CD4-positive, alpha-beta T cell (primary cell): ENCODE data around the gene CCDC50. TPM values are rescaled to one million over a fixed set of nuclear protein-coding genes. Genes with fewer than 3 reads are reported as not detected.

Source experiments
- ATAC-seq: fragments of 200-7000 bp; cut with Tn5 transposase; one replicate; pipeline ENCODE4 v1.10.0; 2022; ENCODE audit warnings: mild to moderate bottlenecking; ENCODE audit not compliant: poor library complexity
- CTCF ChIA-PET: fragments of 350-600 bp; sonication (Branson Sonifier 250); formaldehyde crosslinking; loops from one replicate; lab custom pipeline; 2021; ENCODE audit warnings: antibody characterized with exemption, inconsistent platforms; lab: Charles Lee
- POLR2A ChIA-PET: fragments of 350-600 bp; sonication (Branson Sonifier 250); formaldehyde crosslinking; loops from one replicate; lab custom pipeline; 2021; ENCODE audit warnings: antibody characterized with exemption, inconsistent platforms; lab: Charles Lee
- DNase-seq, 14 experiments: peaks; one replicate each; pipeline ENCODE4 v3.0.0-alpha.2; 2013 to 2020; ENCODE audit warnings: mixed read lengths in 2 of 14
- H3K27ac ChIP-seq, 2 donors: one replicate each; pipeline versions ENCODE4 v1.5.1 to v1.7.0; 2013; ENCODE audit warnings: low read length in 2 of 2, low read depth in 1 of 2, mild to moderate bottlenecking in 1 of 2
- H3K27me3 ChIP-seq, 2 experiments: 1 replicate in 1 of 2; 2 replicates in 1 of 2; pipeline versions ENCODE4 v1.6.1 to v1.7.0; 2013; ENCODE audit warnings: low read length in 2 of 2, control low read depth in 1 of 2, mild to moderate bottlenecking in 1 of 2, moderate library complexity in 1 of 2; ENCODE audit not compliant: insufficient read depth in 2 of 2, control insufficient read depth in 1 of 2
- H3K36me3 ChIP-seq: one replicate; pipeline ENCODE4 v1.6.1; 2013; ENCODE audit warnings: low read length, control low read depth; ENCODE audit not compliant: insufficient read depth
- H3K4me1 ChIP-seq: one replicate; pipeline ENCODE4 v1.6.1; 2013; ENCODE audit warnings: low read length, control low read depth; ENCODE audit not compliant: insufficient read depth
- H3K4me3 ChIP-seq: one replicate; pipeline ENCODE4 v1.5.1; 2013; ENCODE audit warnings: mild to moderate bottlenecking, low read length, moderate library complexity
- H3K9me3 ChIP-seq, 2 experiments: 1 replicate in 1 of 2; 2 replicates in 1 of 2; pipeline versions ENCODE4 v1.6.1 to v1.7.0; 2013; ENCODE audit warnings: low read length in 2 of 2, mild to moderate bottlenecking in 2 of 2, control low read depth in 1 of 2, moderate library complexity in 1 of 2; ENCODE audit not compliant: control insufficient read depth in 1 of 2, insufficient read depth in 1 of 2
- H3K27ac Mint-ChIP-seq: one replicate; pipeline ENCODE4 v1.8.0; 2020; ENCODE audit warnings: mixed read lengths
- H3K27me3 Mint-ChIP-seq: one replicate; pipeline ENCODE4 v1.8.0; 2021; ENCODE audit warnings: mixed read lengths
- H3K36me3 Mint-ChIP-seq: one replicate; pipeline ENCODE4 v1.8.0; 2021; ENCODE audit warnings: low read depth, mixed read lengths
- H3K4me1 Mint-ChIP-seq: one replicate; pipeline ENCODE4 v1.8.0; 2021; ENCODE audit warnings: low read depth, mixed read lengths
- H3K4me3 Mint-ChIP-seq: one replicate; pipeline ENCODE4 v1.8.0; 2020; ENCODE audit warnings: mild to moderate bottlenecking, mixed read lengths
- H3K9me3 Mint-ChIP-seq: one replicate; pipeline ENCODE4 v1.8.0; 2020; ENCODE audit warnings: mixed read lengths
- intact Hi-C, 2 experiments: fragments of 100-400 bp; cut with DNase I in 1 of 2; cut with micrococcal nuclease in 1 of 2; formaldehyde crosslinking; loops; one replicate each; pipeline versions ENCODE4 v1.15.1 to v1.9.0; 2023 to 2025; cut with DNase I, micrococcal nuclease
- total RNA-seq, 174 experiments: library from RNA in 2 of 174; stranded (reverse) in 2 of 174; gene quantifications; one replicate each; pipeline ENCODE4 v1.2.3 and lab custom pipeline; 2021 to 2026
- TF ChIP-seq, protein P1 (sequence below): fragments of 200-600 bp; IDR thresholded peaks from one replicate; pipeline ENCODE4 v1.8.0; 2022; ENCODE audit warnings: antibody characterized with exemption, mild to moderate bottlenecking

The CCDC50 gene
- total RNA-seq, 2 experiments from 2014 or later, result 16.7 to 16.8 TPM

DNA sequence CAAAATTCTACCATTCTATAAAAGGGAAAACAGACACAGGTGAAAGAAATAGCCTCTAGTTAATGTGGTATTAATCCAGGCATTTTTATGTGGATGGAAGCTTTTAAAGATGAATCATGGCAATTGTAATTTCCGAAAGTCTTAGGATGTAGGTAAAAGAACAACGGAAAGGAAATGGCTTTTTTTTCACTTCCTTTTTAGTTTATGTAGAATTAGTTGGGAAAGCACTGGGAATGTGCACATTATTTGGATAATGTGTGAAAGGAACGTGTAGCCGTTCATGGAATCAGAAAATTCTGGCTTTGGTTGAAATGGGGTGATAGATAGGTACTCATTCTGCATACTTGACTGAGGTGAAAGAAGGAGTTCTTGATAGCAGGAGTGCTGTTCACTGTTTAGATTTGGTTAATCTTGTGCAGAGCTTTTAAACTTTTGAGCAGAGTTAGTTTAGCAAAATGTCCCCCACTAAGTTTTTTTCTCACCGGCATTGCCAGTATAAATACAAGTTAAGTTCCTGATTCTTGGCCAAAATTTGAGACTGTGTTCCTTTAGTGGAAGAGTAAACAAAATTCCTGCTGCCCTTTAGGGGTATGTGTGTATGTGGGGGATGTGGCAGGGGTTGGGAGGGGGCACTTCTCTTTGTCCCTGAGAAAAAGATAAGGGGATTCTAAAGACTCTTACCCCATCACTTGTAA is 21.3 kb downstream of the CCDC50 start:
- H3K4me3 ChIP-seq, result no peak overlapping the region
- H3K9me3 Mint-ChIP-seq, result no peaks in the 10 kb centered on the region
- H3K36me3 Mint-ChIP-seq, result no peaks in the 10 kb centered on the region
- H3K4me1 ChIP-seq, result no peaks in the 10 kb centered on the region
- intact Hi-C loops, result no loop called here
- peaks cover 4% of the 10 kb centered on the region for H3K4me1 Mint-ChIP-seq
- H3K4me3 Mint-ChIP-seq, result no peak overlapping the region
- H3K36me3 ChIP-seq, result no peaks in the 10 kb centered on the region
- DNase-seq, result no peak
- no peak for ATAC-seq
- ChIA-PET POLR2A (no interaction called here), CTCF (no interaction called here)
- H3K27ac Mint-ChIP-seq, result no peak overlapping the region
- no peaks in the 10 kb centered on the region for H3K27me3 ChIP-seq
- no peak overlapping the region for H3K27ac ChIP-seq
- no peaks in the 10 kb centered on the region for H3K27me3 Mint-ChIP-seq
- TF ChIP-seq, protein P1, sequence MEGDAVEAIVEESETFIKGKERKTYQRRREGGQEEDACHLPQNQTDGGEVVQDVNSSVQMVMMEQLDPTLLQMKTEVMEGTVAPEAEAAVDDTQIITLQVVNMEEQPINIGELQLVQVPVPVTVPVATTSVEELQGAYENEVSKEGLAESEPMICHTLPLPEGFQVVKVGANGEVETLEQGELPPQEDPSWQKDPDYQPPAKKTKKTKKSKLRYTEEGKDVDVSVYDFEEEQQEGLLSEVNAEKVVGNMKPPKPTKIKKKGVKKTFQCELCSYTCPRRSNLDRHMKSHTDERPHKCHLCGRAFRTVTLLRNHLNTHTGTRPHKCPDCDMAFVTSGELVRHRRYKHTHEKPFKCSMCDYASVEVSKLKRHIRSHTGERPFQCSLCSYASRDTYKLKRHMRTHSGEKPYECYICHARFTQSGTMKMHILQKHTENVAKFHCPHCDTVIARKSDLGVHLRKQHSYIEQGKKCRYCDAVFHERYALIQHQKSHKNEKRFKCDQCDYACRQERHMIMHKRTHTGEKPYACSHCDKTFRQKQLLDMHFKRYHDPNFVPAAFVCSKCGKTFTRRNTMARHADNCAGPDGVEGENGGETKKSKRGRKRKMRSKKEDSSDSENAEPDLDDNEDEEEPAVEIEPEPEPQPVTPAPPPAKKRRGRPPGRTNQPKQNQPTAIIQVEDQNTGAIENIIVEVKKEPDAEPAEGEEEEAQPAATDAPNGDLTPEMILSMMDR, result no peak
- no peaks in the 10 kb centered on the region for H3K9me3 ChIP-seq

DNA sequence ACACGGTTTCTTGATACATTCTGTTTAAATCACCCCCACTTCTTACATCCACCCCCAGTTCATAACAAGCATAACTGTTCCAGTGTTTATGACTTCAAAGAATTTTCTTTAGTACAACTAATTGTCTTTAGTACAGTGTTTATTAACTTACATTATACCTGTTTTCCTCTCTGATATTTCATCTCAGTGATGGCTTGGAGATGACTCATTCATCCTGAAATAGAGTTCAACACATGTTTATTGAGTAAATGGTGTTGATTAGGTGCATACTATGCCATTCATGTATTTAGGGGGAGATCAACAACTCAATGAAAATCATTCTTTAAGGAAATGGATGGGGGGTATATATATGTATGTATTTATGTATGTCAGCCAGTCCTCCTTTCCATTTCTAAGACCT is 22.8 kb downstream of the CCDC50 start:
- Mint-ChIP-seq H3K27ac (no peak overlapping the region), H3K27me3 (no peaks in the 10 kb centered on the region), H3K4me1 (peaks cover 5% of the 10 kb centered on the region), H3K36me3 (no peaks in the 10 kb centered on the region), H3K4me3 (no peak overlapping the region), H3K9me3 (no peaks in the 10 kb centered on the region)
- ChIA-PET CTCF (no interaction called here), POLR2A (no interaction called here)
- no peak for DNase-seq
- Histone ChIP-seq H3K4me1 (no peaks in the 10 kb centered on the region), H3K27me3 (no peaks in the 10 kb centered on the region), H3K27ac (no peak overlapping the region), H3K36me3 (no peaks in the 10 kb centered on the region), H3K9me3 (no peaks in the 10 kb centered on the region), H3K4me3 (no peak overlapping the region)
- TF ChIP-seq, protein P1, result no peak
- intact Hi-C loops, result no loop called here
- ATAC-seq, result no peak

DNA sequence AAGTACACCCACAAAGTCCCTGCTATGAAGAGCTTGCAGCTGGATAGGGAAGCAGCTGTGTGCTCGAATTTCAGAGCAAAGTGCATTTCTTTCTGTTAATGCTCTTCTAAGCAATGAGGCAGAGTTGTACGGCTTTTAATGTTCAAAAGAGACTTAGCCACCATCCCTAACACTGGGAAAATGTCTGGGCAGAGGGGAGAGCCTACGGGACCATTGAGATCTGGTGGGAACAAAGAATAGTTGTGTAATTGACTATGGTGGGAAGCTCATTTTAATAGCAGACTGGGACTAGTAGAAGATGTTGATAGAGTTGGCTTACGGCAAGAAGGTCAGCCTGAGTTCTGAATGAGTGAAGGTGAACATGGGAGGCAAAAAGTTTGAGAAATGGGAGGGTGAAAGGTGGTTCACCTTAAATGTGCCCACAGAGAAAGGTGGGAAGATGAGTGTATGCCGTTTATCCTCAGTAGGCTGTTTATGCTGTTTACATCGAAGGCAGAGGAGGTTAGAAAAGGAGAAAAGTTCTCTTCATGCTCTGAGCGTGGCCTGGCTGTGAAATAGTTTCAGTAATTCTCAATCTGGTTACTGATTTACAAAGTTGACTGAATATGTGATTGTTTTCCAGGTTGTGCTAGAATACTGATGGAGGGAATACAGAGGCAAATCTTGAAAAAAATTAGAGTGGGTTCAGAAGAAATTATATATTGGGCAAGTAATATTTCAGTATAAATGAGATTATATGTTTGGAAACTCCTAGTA is 24.0 kb downstream of the CCDC50 start:
- CTCF ChIA-PET, result no interaction called here

More for the DNA sequence above, 24.0 kb downstream of the CCDC50 start:
- no peaks in the 10 kb centered on the region for H3K27me3 ChIP-seq
- DNase-seq, result no peak
- no peaks in the 10 kb centered on the region for H3K9me3 ChIP-seq
- intact Hi-C loops, result no loop called here
- no peak overlapping the region for H3K27ac ChIP-seq
- Mint-ChIP-seq H3K4me1 (peaks cover 10% of the 10 kb centered on the region), H3K9me3 (no peaks in the 10 kb centered on the region), H3K27ac (no peak overlapping the region), H3K4me3 (no peak overlapping the region), H3K36me3 (no peaks in the 10 kb centered on the region), H3K27me3 (no peaks in the 10 kb centered on the region)
- POLR2A ChIA-PET, result no interaction called here
- TF ChIP-seq, protein P1, result no peak
- H3K4me3 ChIP-seq, result no peak overlapping the region
- no peaks in the 10 kb centered on the region for H3K4me1 ChIP-seq
- no peak for ATAC-seq
- H3K36me3 ChIP-seq, result no peaks in the 10 kb centered on the region
